Testis (tissue), 2 donors: ENCODE results near the gene SLC35G2.

Source experiments
- POLR2A ChIP-seq: fragments of 450-650 bp; IDR thresholded peaks from one replicate; pipeline ENCODE4 v1.6.1; 2017; ENCODE audit warnings: antibody characterized with exemption, mild to moderate bottlenecking, moderate library complexity
- TF ChIP-seq, protein P1 (sequence below), 3 experiments: fragments of 450-650 bp in 2 of 3; fragments of 200-600 bp in 1 of 3; sonication (generic) in 1 of 3; IDR thresholded peaks; one replicate each; pipeline ENCODE4 v1.5.1; 2016 to 2019; ENCODE audit warnings: antibody characterized with exemption in 3 of 3, mild to moderate bottlenecking in 2 of 3, moderate library complexity in 1 of 3

DNA sequence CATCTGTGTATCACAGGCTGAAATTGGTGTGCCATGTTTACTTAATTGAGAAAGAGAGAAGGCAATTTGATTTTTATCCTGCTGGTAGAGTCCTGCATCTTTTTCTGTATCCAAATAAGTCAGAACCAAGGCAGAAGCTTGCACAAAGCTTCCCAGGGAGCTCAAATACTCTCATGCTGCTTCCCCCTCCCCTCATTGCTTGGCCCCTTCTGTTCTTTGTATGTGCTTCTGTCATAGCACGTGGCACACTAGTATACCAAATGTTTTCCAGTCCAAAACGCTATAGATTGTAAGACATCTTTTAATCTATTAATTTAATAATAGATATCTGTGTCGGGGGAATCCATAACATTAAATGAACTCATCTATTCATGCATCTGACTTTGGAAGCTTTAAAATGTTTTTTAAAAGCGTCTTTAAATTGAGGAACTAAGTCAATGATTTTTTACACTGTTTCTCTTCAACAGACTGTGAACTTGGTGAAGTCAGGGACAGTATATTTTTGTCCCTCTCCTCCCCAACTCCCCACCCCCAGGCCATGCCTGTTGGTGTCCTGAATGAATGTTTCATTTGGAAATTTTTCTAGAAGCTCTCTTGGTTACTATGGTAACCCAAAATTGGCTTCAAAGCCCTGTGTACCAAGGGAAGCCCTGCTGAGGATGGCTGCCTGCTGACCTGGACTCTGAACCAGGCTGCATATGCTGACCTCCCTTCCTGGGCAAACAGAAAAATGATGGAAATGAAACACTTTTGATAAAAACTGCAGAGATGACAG lies 26.2 kb upstream of the SLC35G2 start:
- TF ChIP-seq, protein P1, sequence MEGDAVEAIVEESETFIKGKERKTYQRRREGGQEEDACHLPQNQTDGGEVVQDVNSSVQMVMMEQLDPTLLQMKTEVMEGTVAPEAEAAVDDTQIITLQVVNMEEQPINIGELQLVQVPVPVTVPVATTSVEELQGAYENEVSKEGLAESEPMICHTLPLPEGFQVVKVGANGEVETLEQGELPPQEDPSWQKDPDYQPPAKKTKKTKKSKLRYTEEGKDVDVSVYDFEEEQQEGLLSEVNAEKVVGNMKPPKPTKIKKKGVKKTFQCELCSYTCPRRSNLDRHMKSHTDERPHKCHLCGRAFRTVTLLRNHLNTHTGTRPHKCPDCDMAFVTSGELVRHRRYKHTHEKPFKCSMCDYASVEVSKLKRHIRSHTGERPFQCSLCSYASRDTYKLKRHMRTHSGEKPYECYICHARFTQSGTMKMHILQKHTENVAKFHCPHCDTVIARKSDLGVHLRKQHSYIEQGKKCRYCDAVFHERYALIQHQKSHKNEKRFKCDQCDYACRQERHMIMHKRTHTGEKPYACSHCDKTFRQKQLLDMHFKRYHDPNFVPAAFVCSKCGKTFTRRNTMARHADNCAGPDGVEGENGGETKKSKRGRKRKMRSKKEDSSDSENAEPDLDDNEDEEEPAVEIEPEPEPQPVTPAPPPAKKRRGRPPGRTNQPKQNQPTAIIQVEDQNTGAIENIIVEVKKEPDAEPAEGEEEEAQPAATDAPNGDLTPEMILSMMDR (IDR thresholded peaks at IDR 0.05) = no peak
- no peak for TF ChIP-seq POLR2A
